Mammary epithelial cell (primary cell): ENCODE data around the gene JCAD.

Source experiments
- EZH2 ChIP-seq: IDR thresholded peaks from 2 replicates; pipeline ENCODE4 v1.6.1; 2012; ENCODE audit warnings: low read length, inconsistent platforms, borderline replicate concordance
- TF ChIP-seq, protein P1 (sequence below), 2 donors: IDR thresholded peaks in 1 of 2; conservative IDR thresholded peaks in 1 of 2; 2 replicates each; pipeline ENCODE4 v1.5.1; 2011 to 2012; ENCODE audit warnings: inconsistent platforms in 2 of 2, low read length in 2 of 2, mild to moderate bottlenecking in 2 of 2, control low read depth in 1 of 2, low read depth in 1 of 2; ENCODE audit not compliant: insufficient read depth in 1 of 2; ENCODE audit errors: extremely low read depth in 1 of 2

- TF ChIP-seq, protein P1, sequence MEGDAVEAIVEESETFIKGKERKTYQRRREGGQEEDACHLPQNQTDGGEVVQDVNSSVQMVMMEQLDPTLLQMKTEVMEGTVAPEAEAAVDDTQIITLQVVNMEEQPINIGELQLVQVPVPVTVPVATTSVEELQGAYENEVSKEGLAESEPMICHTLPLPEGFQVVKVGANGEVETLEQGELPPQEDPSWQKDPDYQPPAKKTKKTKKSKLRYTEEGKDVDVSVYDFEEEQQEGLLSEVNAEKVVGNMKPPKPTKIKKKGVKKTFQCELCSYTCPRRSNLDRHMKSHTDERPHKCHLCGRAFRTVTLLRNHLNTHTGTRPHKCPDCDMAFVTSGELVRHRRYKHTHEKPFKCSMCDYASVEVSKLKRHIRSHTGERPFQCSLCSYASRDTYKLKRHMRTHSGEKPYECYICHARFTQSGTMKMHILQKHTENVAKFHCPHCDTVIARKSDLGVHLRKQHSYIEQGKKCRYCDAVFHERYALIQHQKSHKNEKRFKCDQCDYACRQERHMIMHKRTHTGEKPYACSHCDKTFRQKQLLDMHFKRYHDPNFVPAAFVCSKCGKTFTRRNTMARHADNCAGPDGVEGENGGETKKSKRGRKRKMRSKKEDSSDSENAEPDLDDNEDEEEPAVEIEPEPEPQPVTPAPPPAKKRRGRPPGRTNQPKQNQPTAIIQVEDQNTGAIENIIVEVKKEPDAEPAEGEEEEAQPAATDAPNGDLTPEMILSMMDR (conservative IDR thresholded peaks at IDR 0.05 in 1 of 2, IDR thresholded peaks at IDR 0.05 in 1 of 2; ENCODE audit: extremely low read depth in 1 of 2, insufficient read depth in 1 of 2, low read depth in 1 of 2, low read length in 2 of 2) = peak in 1 of 2 donors; percentile 12
- no peak for TF ChIP-seq EZH2
Measured at GRCh38 chr10:30018496-30018895, 40.9 kb downstream of the JCAD start.
